HG03175 (cell line): ENCODE results near the gene STX1A.
"Not testable (repeated sequence)": the region's sequence is repeated elsewhere in the genome, so short reads cannot be mapped to it uniquely, and the experiment has no call there.

Experiments used
- ATAC-seq: cut with Tn5 transposase; IDR thresholded peaks from one replicate; pipeline ENCODE4 v1.9.1; 2021; ENCODE audit warnings: mild to moderate bottlenecking, moderate library complexity; ENCODE audit not compliant: unreplicated experiment

STX1A gene

GRCh38 chr7:73736885-73737284 lies 17.4 kb upstream of the STX1A start:
- ATAC-seq: no peak

GRCh38 chr7:73735528-73735905 lies 16.0 kb upstream of the STX1A start:
- ATAC-seq: no peak

- ATAC-seq: peak; percentile 42
These were observed 15.4 kb upstream of the STX1A start for GRCh38 chr7:73734619-73735527.

GRCh38 chr7:73732397-73732796 lies 12.9 kb upstream of the STX1A start:
- no peak for ATAC-seq

- no peak for ATAC-seq
These were observed 11.0 kb upstream of the STX1A start for GRCh38 chr7:73730485-73730884.

- no peak for ATAC-seq
These were observed 9.1 kb upstream of the STX1A start for GRCh38 chr7:73728551-73728950.

GRCh38 chr7:73727952-73728351 lies 8.5 kb upstream of the STX1A start:
- ATAC-seq: no peak

- ATAC-seq: peak; percentile 16
These were observed 6.6 kb upstream of the STX1A start for GRCh38 chr7:73726083-73726466.

- ATAC-seq: no peak
These were observed 4.3 kb upstream of the STX1A start for GRCh38 chr7:73723813-73724212.

- ATAC-seq: no peak
These were observed 3.3 kb upstream of the STX1A start for GRCh38 chr7:73722785-73723184.

GRCh38 chr7:73722182-73722581 lies 2.7 kb upstream of the STX1A start:
- ATAC-seq: not testable (repeated sequence)

- ATAC-seq: no peak
These were observed 1.9 kb upstream of the STX1A start for GRCh38 chr7:73721377-73721817.

- ATAC-seq: not testable (repeated sequence)
These were observed 974 bp upstream of the STX1A start for GRCh38 chr7:73720443-73720842.

GRCh38 chr7:73719806-73720169 lies 319 bp upstream of the STX1A start:
- peak; percentile 16 for ATAC-seq

GRCh38 chr7:73718438-73718881 lies 1.0 kb downstream of the STX1A start:
- ATAC-seq: no peak

GRCh38 chr7:73717991-73718405 lies 1.5 kb downstream of the STX1A start:
- ATAC-seq: no peak

- no peak for ATAC-seq
These were observed 2.3 kb downstream of the STX1A start for GRCh38 chr7:73717025-73717807.

GRCh38 chr7:73716318-73716890 lies 3.1 kb downstream of the STX1A start:
- ATAC-seq: no peak

GRCh38 chr7:73715648-73716317 lies 3.7 kb downstream of the STX1A start:
- ATAC-seq: no peak

GRCh38 chr7:73713319-73713718 lies 6.2 kb downstream of the STX1A start:
- not testable (repeated sequence) for ATAC-seq

- ATAC-seq: no peak
These were observed 6.7 kb downstream of the STX1A start for GRCh38 chr7:73712773-73713172.
